HCT116 (cell line): ENCODE results near the gene NDUFS8. TPM values are rescaled to one million over a fixed set of nuclear protein-coding genes. Genes with fewer than 3 reads are reported as not detected.
A peak's percentile ranks its signal among the peaks of the same experiment; 100 is the strongest.

Experiments
- ATAC-seq: fragments of 200-7000 bp; cut with Tn5 transposase; 2 replicates; pipeline ENCODE4 v1.9.1; 2020; ENCODE audit warnings: mild to moderate bottlenecking, moderate library complexity
- BruUV-seq: library from RNA; stranded (reverse); fragments of 400-500 nt; replicated peaks from 2 replicates; lab custom pipeline; 2021; lab: Mats Ljungman, UMichigan
- CTCF ChIA-PET: fragments of 300-600 bp; sonication (Branson Sonifier 250); formaldehyde crosslinking; loops from one replicate; lab custom pipeline; 2021; ENCODE audit warnings: antibody characterized with exemption; lab: Charles Lee
- POLR2A ChIA-PET: fragments of 300-600, 350-600 bp; sonication (Branson Sonifier 250); formaldehyde crosslinking; loops from one replicate; lab custom pipeline; 2021; ENCODE audit warnings: antibody characterized with exemption; lab: Charles Lee
- RAD21 ChIA-PET, 2 experiments: fragments of 300-600 bp; sonication (Branson Sonifier 250); formaldehyde crosslinking; loops; one replicate each; lab custom pipeline; 2023; ENCODE audit warnings: low total read pairs in 2 of 2; ENCODE audit not compliant: uncharacterized antibody in 2 of 2, unreplicated experiment in 2 of 2, low non-redundant PET in 1 of 2; lab: Charles Lee
- DNase-seq: peaks from one replicate; pipeline ENCODE4 v3.0.0-alpha.2; 2010; ENCODE audit warnings: low read depth, low spot score
- H2AFZ ChIP-seq: fragments of 200-600 bp; shearing (Covaris generic), sonication (generic); 2 replicates; pipeline ENCODE4 v1.6.1; 2017; ENCODE audit warnings: low read depth, mixed run types, mixed read lengths, antibody characterized with exemption, low read length; ENCODE audit not compliant: poor library complexity, severe bottlenecking
- H3K27ac ChIP-seq: 2 replicates; pipeline ENCODE4 v1.5.1; 2012; ENCODE audit warnings: low read depth, low read length
- H3K27me3 ChIP-seq: fragments of 200-600 bp; sonication (generic); 2 replicates; pipeline ENCODE4 v1.6.1; 2016; ENCODE audit warnings: mixed run types, low read length, mixed read lengths; ENCODE audit not compliant: insufficient read depth
- H3K36me3 ChIP-seq, 2 experiments: fragments of 200-500 bp in 1 of 2; fragments of 200-600 bp in 1 of 2; sonication (Bioruptor generic) in 1 of 2; sonication (generic) in 1 of 2; 2 replicates each; pipeline versions ENCODE4 v1.5.1 to v1.6.1; 2014 to 2016; ENCODE audit warnings: low read length in 2 of 2, inconsistent platforms in 1 of 2, mixed read lengths in 1 of 2, mixed run types in 1 of 2; ENCODE audit not compliant: insufficient read depth in 2 of 2, control insufficient read depth in 1 of 2
- H3K4me1 ChIP-seq, 2 experiments: fragments of 200-600 bp in 1 of 2; sonication (generic) in 1 of 2; 2 replicates each; pipeline versions ENCODE4 v1.5.1 to v1.6.1; 2012 to 2017; ENCODE audit warnings: low read length in 2 of 2, inconsistent platforms in 1 of 2, mild to moderate bottlenecking in 1 of 2, mixed read lengths in 1 of 2, mixed run types in 1 of 2, moderate library complexity in 1 of 2; ENCODE audit not compliant: insufficient read depth in 2 of 2, control insufficient read depth in 1 of 2
- H3K4me2 ChIP-seq: fragments of 200-600 bp; sonication (generic); 2 replicates; pipeline ENCODE4 v1.6.1; 2017; ENCODE audit warnings: mixed run types, low read length, mixed read lengths
- H3K4me3 ChIP-seq, 2 experiments: fragments of 200-600 bp in 1 of 2; sonication (generic) in 1 of 2; replicated peaks in 1 of 2; 2 replicates each; pipeline ENCODE4 v1.5.1; 2011 to 2016; ENCODE audit warnings: low read length in 2 of 2, control low read depth in 1 of 2, low read depth in 1 of 2, mild to moderate bottlenecking in 1 of 2, mixed read lengths in 1 of 2, mixed run types in 1 of 2
- H3K79me2 ChIP-seq: fragments of 200-600 bp; sonication (generic); 2 replicates; pipeline ENCODE4 v1.6.1; 2017; ENCODE audit warnings: mild to moderate bottlenecking, mixed run types, low read length, moderate library complexity, mixed read lengths; ENCODE audit not compliant: insufficient read depth
- H3K9ac ChIP-seq: fragments of 200-600 bp; sonication (generic); 2 replicates; pipeline ENCODE4 v1.6.1; 2016; ENCODE audit warnings: low read length, mixed read lengths
- H3K9me2 ChIP-seq: fragments of 200-600 bp; sonication (generic), shearing (Covaris generic); 2 replicates; pipeline ENCODE4 v1.6.1; 2017; ENCODE audit warnings: mixed run types, mild to moderate bottlenecking, moderate library complexity; ENCODE audit not compliant: insufficient read depth
- H3K9me3 ChIP-seq, 2 experiments: fragments of 200-500 bp in 1 of 2; fragments of 200-600 bp in 1 of 2; sonication (Bioruptor generic) in 1 of 2; sonication (generic) in 1 of 2; 2 replicates each; pipeline ENCODE4 v1.6.1; 2014 to 2017; ENCODE audit warnings: low read length in 2 of 2, mixed read lengths in 2 of 2, inconsistent platforms in 1 of 2, low read depth in 1 of 2, mild to moderate bottlenecking in 1 of 2, mixed run types in 1 of 2, moderate library complexity in 1 of 2; ENCODE audit not compliant: control insufficient read depth in 1 of 2, insufficient read depth in 1 of 2
- H4K20me1 ChIP-seq: fragments of 200-600 bp; sonication (generic), shearing (Covaris generic); 2 replicates; pipeline ENCODE4 v1.6.1; 2017; ENCODE audit warnings: mixed run types, mild to moderate bottlenecking, moderate library complexity; ENCODE audit not compliant: insufficient read depth
- CBX3 ChIP-seq: IDR thresholded peaks from 2 replicates; pipeline ENCODE4 v1.6.1; 2012; ENCODE audit warnings: low read depth
- CEBPB ChIP-seq: IDR thresholded peaks from 2 replicates; pipeline ENCODE4 v1.6.1; 2012; ENCODE audit warnings: low read depth
- EGR1 ChIP-seq: IDR thresholded peaks from 2 replicates; pipeline ENCODE4 v1.6.1; 2012; ENCODE audit warnings: low read depth
- ELF1 ChIP-seq: IDR thresholded peaks from 2 replicates; pipeline ENCODE4 v1.6.1; 2012; ENCODE audit warnings: low read depth, borderline replicate concordance
- EZH2 ChIP-seq: fragments of 200-600 bp; sonication (generic); IDR thresholded peaks from 2 replicates; pipeline ENCODE4 v1.6.1; 2017; ENCODE audit warnings: antibody characterized with exemption, mixed run types
- FOSL1 ChIP-seq: IDR thresholded peaks from 2 replicates; pipeline ENCODE4 v1.6.1; 2012; ENCODE audit warnings: low read depth
- JUND ChIP-seq: IDR thresholded peaks from 2 replicates; pipeline ENCODE4 v1.6.1; 2012
- POLR2A ChIP-seq: IDR thresholded peaks from 2 replicates; pipeline ENCODE4 v1.7.0; 2011; ENCODE audit warnings: borderline replicate concordance; ENCODE audit not compliant: insufficient read depth, insufficient read length; ENCODE audit errors: extremely low read depth
- POLR2AphosphoS5 ChIP-seq: IDR thresholded peaks from 2 replicates; pipeline ENCODE4 v1.6.1; 2011; ENCODE audit warnings: mild to moderate bottlenecking, low read depth, low read length, moderate library complexity
- RAD21 ChIP-seq: IDR thresholded peaks from 2 replicates; pipeline ENCODE4 v1.6.1; 2012; ENCODE audit warnings: low read depth, mild to moderate bottlenecking
- SIN3A ChIP-seq: IDR thresholded peaks from 2 replicates; pipeline ENCODE4 v1.6.1; 2012; ENCODE audit warnings: low read depth
- SP1 ChIP-seq: IDR thresholded peaks from 2 replicates; pipeline ENCODE4 v1.6.1; 2012; ENCODE audit warnings: low read depth
- SRF ChIP-seq: IDR thresholded peaks from 2 replicates; pipeline ENCODE4 v1.6.1; 2012; ENCODE audit warnings: low read depth
- TCF7L2 ChIP-seq: IDR thresholded peaks from 2 replicates; pipeline ENCODE4 v1.7.0; 2011; ENCODE audit warnings: borderline replicate concordance, inconsistent platforms; ENCODE audit not compliant: insufficient read depth, insufficient read length; ENCODE audit errors: extremely low read depth
- YY1 ChIP-seq: IDR thresholded peaks from 2 replicates; pipeline ENCODE4 v1.6.1; 2011; ENCODE audit warnings: low read length, low read depth, moderate library complexity, mild to moderate bottlenecking; ENCODE audit not compliant: insufficient replicate concordance; ENCODE audit errors: extremely low read depth
- ZFX ChIP-seq: fragments of 450-650 bp; IDR thresholded peaks from 2 replicates; pipeline ENCODE4 v1.6.1; 2017
- intact Hi-C: fragments of 100-400 bp; cut with micrococcal nuclease; formaldehyde crosslinking; loops from 2 replicates; pipeline ENCODE4 v1.10.0; 2022
- total RNA-seq: library from RNA; stranded (reverse); gene quantifications from one replicate; pipeline ENCODE4 v1.2.1, GENCODE V29; 2021; ENCODE audit not compliant: unreplicated experiment
- TF ChIP-seq, protein P1 (sequence below): IDR thresholded peaks from 2 replicates; pipeline ENCODE4 v1.6.1; 2012; ENCODE audit warnings: low read depth
- TF ChIP-seq, protein P2 (sequence below), 3 experiments: fragments of 200-600 bp in 1 of 3; sonication (generic) in 1 of 3; IDR thresholded peaks in 2 of 3; conservative IDR thresholded peaks in 1 of 3; 2 replicates each; pipeline ENCODE4 v1.5.1; 2012 to 2017; ENCODE audit warnings: low read depth in 2 of 3, low read length in 2 of 3, antibody characterized with exemption in 1 of 3, borderline replicate concordance in 1 of 3, control low read depth in 1 of 3, mild to moderate bottlenecking in 1 of 3, mixed read lengths in 1 of 3, mixed run types in 1 of 3, moderate library complexity in 1 of 3; ENCODE audit not compliant: insufficient read depth in 1 of 3
- TF ChIP-seq, protein P3 (sequence below): IDR thresholded peaks from 2 replicates; pipeline ENCODE4 v1.6.1; 2011; ENCODE audit warnings: mild to moderate bottlenecking, low read length, moderate library complexity; ENCODE audit not compliant: insufficient replicate concordance; ENCODE audit errors: extremely low read depth
- TF ChIP-seq, protein P4 (sequence below): IDR thresholded peaks from 2 replicates; pipeline ENCODE4 v1.6.1; 2012

NDUFS8 gene
- total RNA-seq, 1 experiment from 2014 or later, result 189 TPM

DNA sequence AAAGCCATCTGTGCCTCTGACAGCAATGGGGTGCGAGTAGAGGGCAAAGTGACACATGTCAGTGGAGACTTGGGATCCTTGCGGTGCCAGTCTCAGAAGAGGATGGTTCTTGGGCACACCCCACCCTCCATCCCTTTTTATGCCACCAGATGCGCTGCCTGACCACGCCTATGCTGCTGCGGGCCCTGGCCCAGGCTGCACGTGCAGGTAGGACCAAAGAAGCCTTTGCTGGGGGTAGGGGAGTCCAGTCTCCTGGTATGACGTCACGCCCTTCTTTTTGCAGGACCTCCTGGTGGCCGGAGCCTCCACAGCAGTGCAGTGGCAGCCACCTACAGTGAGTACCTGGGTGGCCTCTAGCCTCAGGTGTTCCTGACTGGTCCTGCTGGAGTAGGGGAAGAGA is 1.5 kb downstream of the NDUFS8 start:
- ChIA-PET POLR2A (no interaction called here), RAD21 (no interaction called here), CTCF (no interaction called here)
- no peak overlapping the region for H2AFZ ChIP-seq
- no peaks in the 10 kb centered on the region for H4K20me1 ChIP-seq
- no peak for ATAC-seq
- peak overlapping the region; percentile 81 for H3K27ac ChIP-seq
- peaks cover 4 to 20% of the 10 kb centered on the region in 2 experiments; a peak in 2 of 4 replicates for H3K36me3 ChIP-seq
- H3K27me3 ChIP-seq, result no peaks in the 10 kb centered on the region
- BruUV-seq, result no TSS peak
- H3K9me2 ChIP-seq, result no peaks in the 10 kb centered on the region
- H3K4me2 ChIP-seq, result peak overlapping the region; percentile 84
- DNase-seq, result no peak
- H3K4me3 ChIP-seq, result peak overlapping the region; percentile 86 to 97
- TF ChIP-seq, protein P1, sequence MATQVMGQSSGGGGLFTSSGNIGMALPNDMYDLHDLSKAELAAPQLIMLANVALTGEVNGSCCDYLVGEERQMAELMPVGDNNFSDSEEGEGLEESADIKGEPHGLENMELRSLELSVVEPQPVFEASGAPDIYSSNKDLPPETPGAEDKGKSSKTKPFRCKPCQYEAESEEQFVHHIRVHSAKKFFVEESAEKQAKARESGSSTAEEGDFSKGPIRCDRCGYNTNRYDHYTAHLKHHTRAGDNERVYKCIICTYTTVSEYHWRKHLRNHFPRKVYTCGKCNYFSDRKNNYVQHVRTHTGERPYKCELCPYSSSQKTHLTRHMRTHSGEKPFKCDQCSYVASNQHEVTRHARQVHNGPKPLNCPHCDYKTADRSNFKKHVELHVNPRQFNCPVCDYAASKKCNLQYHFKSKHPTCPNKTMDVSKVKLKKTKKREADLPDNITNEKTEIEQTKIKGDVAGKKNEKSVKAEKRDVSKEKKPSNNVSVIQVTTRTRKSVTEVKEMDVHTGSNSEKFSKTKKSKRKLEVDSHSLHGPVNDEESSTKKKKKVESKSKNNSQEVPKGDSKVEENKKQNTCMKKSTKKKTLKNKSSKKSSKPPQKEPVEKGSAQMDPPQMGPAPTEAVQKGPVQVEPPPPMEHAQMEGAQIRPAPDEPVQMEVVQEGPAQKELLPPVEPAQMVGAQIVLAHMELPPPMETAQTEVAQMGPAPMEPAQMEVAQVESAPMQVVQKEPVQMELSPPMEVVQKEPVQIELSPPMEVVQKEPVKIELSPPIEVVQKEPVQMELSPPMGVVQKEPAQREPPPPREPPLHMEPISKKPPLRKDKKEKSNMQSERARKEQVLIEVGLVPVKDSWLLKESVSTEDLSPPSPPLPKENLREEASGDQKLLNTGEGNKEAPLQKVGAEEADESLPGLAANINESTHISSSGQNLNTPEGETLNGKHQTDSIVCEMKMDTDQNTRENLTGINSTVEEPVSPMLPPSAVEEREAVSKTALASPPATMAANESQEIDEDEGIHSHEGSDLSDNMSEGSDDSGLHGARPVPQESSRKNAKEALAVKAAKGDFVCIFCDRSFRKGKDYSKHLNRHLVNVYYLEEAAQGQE, result no peak
- TF ChIP-seq EGR1 (no peak), TCF7L2 (no peak), POLR2AphosphoS5 (no peak), POLR2A (no peak), CEBPB (no peak), EZH2 (no peak), ZFX (no peak), RAD21 (no peak), FOSL1 (no peak), JUND (no peak), CBX3 (no peak), SRF (no peak), YY1 (no peak), SIN3A (no peak), SP1 (no peak), ELF1 (no peak)
- TF ChIP-seq, protein P2, sequence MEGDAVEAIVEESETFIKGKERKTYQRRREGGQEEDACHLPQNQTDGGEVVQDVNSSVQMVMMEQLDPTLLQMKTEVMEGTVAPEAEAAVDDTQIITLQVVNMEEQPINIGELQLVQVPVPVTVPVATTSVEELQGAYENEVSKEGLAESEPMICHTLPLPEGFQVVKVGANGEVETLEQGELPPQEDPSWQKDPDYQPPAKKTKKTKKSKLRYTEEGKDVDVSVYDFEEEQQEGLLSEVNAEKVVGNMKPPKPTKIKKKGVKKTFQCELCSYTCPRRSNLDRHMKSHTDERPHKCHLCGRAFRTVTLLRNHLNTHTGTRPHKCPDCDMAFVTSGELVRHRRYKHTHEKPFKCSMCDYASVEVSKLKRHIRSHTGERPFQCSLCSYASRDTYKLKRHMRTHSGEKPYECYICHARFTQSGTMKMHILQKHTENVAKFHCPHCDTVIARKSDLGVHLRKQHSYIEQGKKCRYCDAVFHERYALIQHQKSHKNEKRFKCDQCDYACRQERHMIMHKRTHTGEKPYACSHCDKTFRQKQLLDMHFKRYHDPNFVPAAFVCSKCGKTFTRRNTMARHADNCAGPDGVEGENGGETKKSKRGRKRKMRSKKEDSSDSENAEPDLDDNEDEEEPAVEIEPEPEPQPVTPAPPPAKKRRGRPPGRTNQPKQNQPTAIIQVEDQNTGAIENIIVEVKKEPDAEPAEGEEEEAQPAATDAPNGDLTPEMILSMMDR (IDR thresholded peaks at IDR 0.05 in 2 of 3, conservative IDR thresholded peaks at IDR 0.05 in 1 of 3; ENCODE audit: borderline replicate concordance in 1 of 3, insufficient read depth in 1 of 3, low read depth in 2 of 3, low read length in 2 of 3), result no peak
- TF ChIP-seq, protein P3, sequence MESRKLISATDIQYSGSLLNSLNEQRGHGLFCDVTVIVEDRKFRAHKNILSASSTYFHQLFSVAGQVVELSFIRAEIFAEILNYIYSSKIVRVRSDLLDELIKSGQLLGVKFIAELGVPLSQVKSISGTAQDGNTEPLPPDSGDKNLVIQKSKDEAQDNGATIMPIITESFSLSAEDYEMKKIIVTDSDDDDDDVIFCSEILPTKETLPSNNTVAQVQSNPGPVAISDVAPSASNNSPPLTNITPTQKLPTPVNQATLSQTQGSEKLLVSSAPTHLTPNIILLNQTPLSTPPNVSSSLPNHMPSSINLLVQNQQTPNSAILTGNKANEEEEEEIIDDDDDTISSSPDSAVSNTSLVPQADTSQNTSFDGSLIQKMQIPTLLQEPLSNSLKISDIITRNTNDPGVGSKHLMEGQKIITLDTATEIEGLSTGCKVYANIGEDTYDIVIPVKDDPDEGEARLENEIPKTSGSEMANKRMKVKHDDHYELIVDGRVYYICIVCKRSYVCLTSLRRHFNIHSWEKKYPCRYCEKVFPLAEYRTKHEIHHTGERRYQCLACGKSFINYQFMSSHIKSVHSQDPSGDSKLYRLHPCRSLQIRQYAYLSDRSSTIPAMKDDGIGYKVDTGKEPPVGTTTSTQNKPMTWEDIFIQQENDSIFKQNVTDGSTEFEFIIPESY, result no peak
- TF ChIP-seq, protein P4, sequence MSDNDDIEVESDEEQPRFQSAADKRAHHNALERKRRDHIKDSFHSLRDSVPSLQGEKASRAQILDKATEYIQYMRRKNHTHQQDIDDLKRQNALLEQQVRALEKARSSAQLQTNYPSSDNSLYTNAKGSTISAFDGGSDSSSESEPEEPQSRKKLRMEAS, result no peak
- peaks cover 37 to 44% of the 10 kb centered on the region in 2 experiments for H3K4me1 ChIP-seq
- peak overlapping the region; percentile 94 for H3K9ac ChIP-seq
- peaks cover 33% of the 10 kb centered on the region for H3K79me2 ChIP-seq
- intact Hi-C loops, result loop anchor here (10.0 kb wide), 1 partner anchor 93 kb away; the partner anchor contains the start of gene CHKA
- H3K9me3 ChIP-seq, result peaks cover 0 to 5% of the 10 kb centered on the region in 2 experiments; a peak in 1 of 4 replicates
